GM12878 (cell line): ENCODE measurements around the gene USP37. TPM values are rescaled to one million over a fixed set of nuclear protein-coding genes. Genes with fewer than 3 reads are reported as not detected.

Experiments
- ATAC-seq: fragments of 200-7000 bp; cut with Tn5 transposase; 3 replicates; pipeline ENCODE4 v1.9.1; 2020; ENCODE audit warnings: mild to moderate bottlenecking, moderate library complexity
- BruUV-seq: library from RNA; stranded (reverse); fragments of 400-500 nt; replicated peaks from 2 replicates; lab custom pipeline; 2021; lab: Mats Ljungman, UMichigan
- CTCF ChIA-PET: fragments of 300-600 bp; sonication (Branson Sonifier 250); formaldehyde crosslinking; extraction: SDS; loops from one replicate; lab custom pipeline; 2021; ENCODE audit warnings: inconsistent platforms; lab: Yijun Ruan, JAX
- POLR2A ChIA-PET: fragments of 350-600 bp; formaldehyde crosslinking; extraction: SDS; loops from one replicate; lab custom pipeline; 2021; ENCODE audit warnings: inconsistent platforms; lab: Charles Lee
- RAD21 ChIA-PET: fragments of 300-600 bp; sonication (Branson Sonifier 250); formaldehyde crosslinking; loops from one replicate; lab custom pipeline; 2023; ENCODE audit warnings: antibody characterized with exemption; ENCODE audit not compliant: unreplicated experiment; lab: Charles Lee
- SMC1A ChIA-PET: fragments of 300-600 bp; sonication (Branson Sonifier 250); formaldehyde crosslinking; loops from one replicate; lab custom pipeline; 2023; ENCODE audit not compliant: unreplicated experiment, uncharacterized antibody; lab: Charles Lee
- DNase-seq: peaks from one replicate; pipeline ENCODE4 v3.0.0-alpha.2; 2011; ENCODE audit warnings: low read depth, low spot score
- FAIRE-seq: peaks from 3 replicates; lab custom pipeline; 2011; peaks lifted over from hg19 to GRCh38; lab: Jason Lieb, UNC
- H2AFZ ChIP-seq: 2 replicates; pipeline ENCODE4 v1.6.0; 2011; ENCODE audit warnings: low read depth, low read length, control low read depth; ENCODE audit not compliant: control insufficient read depth
- H3K27ac ChIP-seq: 2 replicates; pipeline ENCODE4 v1.5.1; 2011; ENCODE audit warnings: control low read depth; ENCODE audit not compliant: control insufficient read depth, insufficient read depth
- H3K27me3 ChIP-seq, 2 experiments: replicated peaks in 1 of 2; 2 replicates each; pipeline versions ENCODE4 v1.6.0 to v1.6.1; 2011; ENCODE audit warnings: low read length in 1 of 2; ENCODE audit not compliant: control insufficient read depth in 2 of 2, insufficient read depth in 2 of 2
- H3K36me3 ChIP-seq, 2 experiments: 2 replicates each; pipeline ENCODE4 v1.5.1; 2011; ENCODE audit warnings: low read length in 1 of 2; ENCODE audit not compliant: control insufficient read depth in 2 of 2, insufficient read depth in 2 of 2
- H3K4me1 ChIP-seq: 2 replicates; pipeline ENCODE4 v1.6.1; 2011; ENCODE audit warnings: mild to moderate bottlenecking, low read length, moderate library complexity, mixed read lengths; ENCODE audit not compliant: control insufficient read depth, insufficient read depth
- H3K4me2 ChIP-seq: 2 replicates; pipeline ENCODE4 v1.6.0; 2011; ENCODE audit warnings: control low read depth; ENCODE audit not compliant: control insufficient read depth, insufficient read depth
- H3K4me3 ChIP-seq: fragments of 200-600 bp; sonication (generic); 2 replicates; pipeline ENCODE4 v1.5.1; 2016
- H3K79me2 ChIP-seq: 2 replicates; pipeline ENCODE4 v1.6.0; 2011; ENCODE audit warnings: low read length; ENCODE audit not compliant: control insufficient read depth, insufficient read depth
- H3K9ac ChIP-seq: 2 replicates; pipeline ENCODE4 v1.8.0; 2011; ENCODE audit warnings: low read length, control low read depth, mixed read lengths; ENCODE audit not compliant: control insufficient read depth, insufficient read depth
- H3K9me3 ChIP-seq: replicated peaks from 3 replicates; pipeline ENCODE4 v1.5.1; 2011; ENCODE audit warnings: mild to moderate bottlenecking, low read length; ENCODE audit not compliant: control insufficient read depth, insufficient read depth
- H4K20me1 ChIP-seq: 2 replicates; pipeline ENCODE4 v1.6.0; 2011; ENCODE audit not compliant: control insufficient read depth, insufficient read depth
- ATF3 ChIP-seq: IDR thresholded peaks from 2 replicates; pipeline ENCODE4 v1.6.1; 2011; ENCODE audit warnings: low read depth, mild to moderate bottlenecking, low read length, moderate library complexity, borderline replicate concordance; ENCODE audit errors: extremely low read depth
- BHLHE40 ChIP-seq, 2 experiments: fragments of 450-650 bp in 1 of 2; IDR thresholded peaks; 2 replicates each; pipeline ENCODE4 v1.6.1; 2011 to 2017; ENCODE audit warnings: low read depth in 2 of 2, borderline replicate concordance in 1 of 2, improper control_type of control experiment in 1 of 2, low read length in 1 of 2, mild to moderate bottlenecking in 1 of 2
- CHD2 ChIP-seq: IDR thresholded peaks from 2 replicates; pipeline ENCODE4 v1.6.1; 2011; ENCODE audit warnings: low read depth, low read length, improper control_type of control experiment, borderline replicate concordance
- CREB1 ChIP-seq: IDR thresholded peaks from 2 replicates; pipeline ENCODE4 v1.6.1; 2012; ENCODE audit warnings: low read depth, mild to moderate bottlenecking, inconsistent platforms
- CREM ChIP-seq: IDR thresholded peaks from 2 replicates; pipeline ENCODE4 v1.6.1; 2014; ENCODE audit warnings: antibody characterized with exemption, low read depth
- DPF2 ChIP-seq: fragments of 450-650 bp; IDR thresholded peaks from 2 replicates; pipeline ENCODE4 v1.6.1; 2017; ENCODE audit warnings: mild to moderate bottlenecking
- FOXK2 ChIP-seq: fragments of 450-650 bp; IDR thresholded peaks from 2 replicates; pipeline ENCODE4 v1.6.1; 2017; ENCODE audit warnings: mild to moderate bottlenecking, moderate library complexity
- HDGF ChIP-seq: fragments of 450-650 bp; IDR thresholded peaks from 2 replicates; pipeline ENCODE4 v1.6.1; 2016; ENCODE audit warnings: antibody characterized with exemption
- IKZF1 ChIP-seq: fragments of 450-650 bp; conservative IDR thresholded peaks from 2 replicates; pipeline ENCODE4 v1.6.1; 2017; ENCODE audit warnings: antibody characterized with exemption, mild to moderate bottlenecking
- IKZF2 ChIP-seq, 2 experiments: fragments of 450-650 bp; IDR thresholded peaks; 2 replicates each; pipeline ENCODE4 v1.6.1; 2017; ENCODE audit warnings: mild to moderate bottlenecking in 2 of 2, moderate library complexity in 2 of 2
- MLLT1 ChIP-seq: fragments of 450-650 bp; IDR thresholded peaks from 2 replicates; pipeline ENCODE4 v1.6.1; 2016; ENCODE audit warnings: mild to moderate bottlenecking
- MXI1 ChIP-seq: fragments of 150-350 bp; IDR thresholded peaks from 2 replicates; pipeline ENCODE4 v1.6.1; 2011; ENCODE audit warnings: low read depth, mild to moderate bottlenecking, inconsistent platforms, low read length, improper control_type of control experiment
- NKRF ChIP-seq: fragments of 450-650 bp; conservative IDR thresholded peaks from 2 replicates; pipeline ENCODE4 v1.6.1; 2017; ENCODE audit warnings: mild to moderate bottlenecking, moderate library complexity
- POLR2AphosphoS2 ChIP-seq: IDR thresholded peaks from 2 replicates; pipeline ENCODE4 v1.6.1; 2011; ENCODE audit warnings: low read depth, mild to moderate bottlenecking, low read length, improper control_type of control experiment, moderate library complexity
- POLR2AphosphoS5 ChIP-seq: IDR thresholded peaks from 2 replicates; pipeline ENCODE4 v1.6.1; 2011; ENCODE audit warnings: mild to moderate bottlenecking, low read length, inconsistent platforms
- RB1 ChIP-seq: fragments of 450-650 bp; formaldehyde crosslinking; IDR thresholded peaks from 2 replicates; pipeline ENCODE4 v1.6.1; 2017; ENCODE audit warnings: mild to moderate bottlenecking, borderline replicate concordance
- RELB ChIP-seq: fragments of 450-650 bp; IDR thresholded peaks from 2 replicates; pipeline ENCODE4 v1.6.1; 2017; ENCODE audit warnings: low read depth, mild to moderate bottlenecking, moderate library complexity
- TAF1 ChIP-seq: IDR thresholded peaks from 2 replicates; pipeline ENCODE4 v1.6.1; 2011; ENCODE audit warnings: mild to moderate bottlenecking, low read depth, low read length, borderline replicate concordance
- WRNIP1 ChIP-seq: IDR thresholded peaks from 2 replicates; pipeline ENCODE4 v1.6.1; 2011; ENCODE audit warnings: low read depth, low read length, improper control_type of control experiment, borderline replicate concordance
- WGBS: methylation state at CpG from one replicate; pipeline ENCODE4 v1.1.6; 2016; ENCODE audit warnings: low lambda C conversion rate; ENCODE audit not compliant: insufficient replicate concordance, insufficient coverage; ENCODE audit errors: missing lambda C conversion rate; 5-methylcytosine and 5-hydroxymethylcytosine counted together
- in situ Hi-C: fragments of 300-500 bp; cut with MboI; formaldehyde crosslinking; loops from 9 replicates; pipeline ENCODE4 v1.14.3; 2018; ENCODE audit warnings: mixed read lengths
- intact Hi-C: fragments of 100-400 bp; cut with micrococcal nuclease; formaldehyde crosslinking; loops from one replicate; pipeline ENCODE4 v1.14.2; 2022; ENCODE audit not compliant: unreplicated experiment
- polyA plus RNA-seq, 11 experiments: library from polyadenylated mRNA; depleted of rRNA in 4 of 11; unstranded in 6 of 11; stranded (reverse) in 5 of 11; fragments of >200 nt; fragmentation: Nextera tagmentation in 4 of 11; fragmentation: Illumina TruSeq in 1 of 11; extraction: Ambion mirVana in 4 of 11; extraction: Trizol in 1 of 11; gene quantifications; 1 replicate in 1 of 11; 2 replicates in 10 of 11; pipeline versions ENCODE4 v1.2.1 to v1.2.3, GENCODE V29; 2011 to 2016; ENCODE audit warnings: inconsistent platforms in 2 of 11, missing spikeins in 2 of 11, low read depth in 1 of 11
- total RNA-seq, 4 experiments: library from RNA; depleted of rRNA in 3 of 4; stranded (reverse); fragments of >200 nt in 3 of 4; fragmentation: Illumina TruSeq in 1 of 4; extraction: Trizol in 1 of 4; gene quantifications; 2 replicates each; pipeline versions ENCODE4 v1.2.1 to v1.2.3, GENCODE V29; 2013 to 2021

USP37 gene
- total and polyA plus RNA-seq, 10 of the 15 experiments (the other 5 are each of a cell fraction or from before 2014, with no cell fraction given): 2.8 to 16.0 (median 10.4) TPM

GRCh38 chr2:218569038-218569431 is 884 bp upstream of the USP37 start:
- no peak for DNase-seq
- TF ChIP-seq MLLT1: peak; percentile 65; the same call in 1 of the 2 replicates
- peak; percentile 8; the same call in 1 of the 2 replicates for TF ChIP-seq CREM
- 0 out of 2 replicates have a peak, but pooled peaks have one; percentile 50 for TF ChIP-seq MXI1
- TF ChIP-seq HDGF: no peak
- 0 out of 2 replicates have a peak, but pooled peaks have one; percentile 30 for TF ChIP-seq POLR2AphosphoS5
- no peak for TF ChIP-seq WRNIP1
- 0 out of 2 replicates have a peak, but pooled peaks have one; percentile 0 for TF ChIP-seq FOXK2
- TF ChIP-seq TAF1: peak; percentile 46; the same call in 1 of the 2 replicates
- 0 out of 2 replicates have a peak, but pooled peaks have one; percentile 41 for TF ChIP-seq IKZF1
- 0 out of 4 replicates have a peak, but pooled peaks of 1 of the 2 experiments have one; percentile 4 for TF ChIP-seq IKZF2 (IDR thresholded peaks at IDR 0.05)
- TF ChIP-seq POLR2AphosphoS2: no peak
- peak in 1 of 2 experiments; percentile 36; a peak in 1 of 4 replicates for TF ChIP-seq BHLHE40 (IDR thresholded peaks at IDR 0.05; ENCODE audit: borderline replicate concordance in 1 of 2, low read depth in 2 of 2, low read length in 1 of 2)
- TF ChIP-seq DPF2: 0 out of 2 replicates have a peak, but pooled peaks have one; percentile 47
- no peak for TF ChIP-seq CREB1
- no peak for TF ChIP-seq RB1
- TF ChIP-seq NKRF: peak; percentile 67; the same call in 1 of the 2 replicates
- TF ChIP-seq RELB: peak; percentile 62; the same call in 1 of the 2 replicates
- peak; percentile 13; the same call in 1 of the 2 replicates for TF ChIP-seq CHD2
- TF ChIP-seq ATF3: no peak

More at GRCh38 chr2:218569038-218569431, 884 bp upstream of the USP37 start:
- Histone ChIP-seq H3K9me3 (no peaks in the 10 kb centered on the region), H4K20me1 (no peaks in the 10 kb centered on the region), H3K4me3 (peak overlapping the region; percentile 94), H3K36me3 (peaks cover 0 to 10% of the 10 kb centered on the region in 2 experiments; a peak in 2 of 4 replicates), H3K79me2 (peaks cover 96% of the 10 kb centered on the region), H3K9ac (peak overlapping the region; percentile 83), H3K4me1 (peaks cover 8% of the 10 kb centered on the region; the same call in 1 of the 2 replicates), H3K27ac (peak overlapping the region; percentile 98), H3K4me2 (peak overlapping the region; percentile 96), H3K27me3 (no peaks in the 10 kb centered on the region), H2AFZ (peak overlapping the region; percentile 98; the same call in 1 of the 2 replicates)
- RAD21 ChIA-PET: no interaction called here
- in situ Hi-C loops (no loop called here), intact Hi-C loops (loop anchor here (2.0 to 5.0 kb wide), 3 partner anchors 52 to 297 kb away; partner anchors contain the start of genes AAMP, CTDSP1 and PNKD)
- WGBS: 1% methylated on average over 31 of the region's 31 CpGs
- CTCF ChIA-PET: interaction anchor here (1.1 kb wide), 2 partner anchors 79 to 329 kb away, joined by 3 read pairs; no protein-coding TSS in a partner anchor
- SMC1A ChIA-PET: no interaction called here
- no TSS peak for BruUV-seq
- POLR2A ChIA-PET: interaction anchor here (0.7 to 1.8 kb wide), 2 partner anchors 9 to 52 kb away, joined by 3 to 6 read pairs; no protein-coding TSS in a partner anchor
- peak; percentile 72 for ATAC-seq
- FAIRE-seq: peak; percentile 62
